ENCODE measurements around the gene TCTN1.

GRCh38 chr12:110687396-110688169 is 73.7 kb downstream of the TCTN1 start:
- TF ChIP-seq NKRF (IDR thresholded peaks at IDR 0.05; ENCODE audit: borderline replicate concordance), result no peak
- TF ChIP-seq THAP7 (CRISPR knock-in tag; IDR thresholded peaks at IDR 0.05), result no peak
- no peak for TF ChIP-seq SNRNP70 (optimal IDR thresholded peaks at IDR 0.05; ENCODE audit: low read depth, low read length)
- no peak for TF ChIP-seq MEF2D (tag; conservative IDR thresholded peaks at IDR 0.05; ENCODE audit: low read depth)
- no peak for TF ChIP-seq CTCF (IDR thresholded peaks at IDR 0.05 in 2 of 3, conservative IDR thresholded peaks at IDR 0.05 in 1 of 3; ENCODE audit: insufficient read depth in 2 of 3, low read depth in 1 of 3, low read length in 3 of 3)
- no peak for TF ChIP-seq KLF6 (CRISPR knock-in tag; IDR thresholded peaks at IDR 0.05; ENCODE audit: borderline replicate concordance)
